Subcutaneous abdominal adipose tissue (tissue), 5 donors: ENCODE measurements around the gene CD300E.

Source experiments
- H3K27ac ChIP-seq: one replicate; pipeline ENCODE4 v1.7.0; 2013; ENCODE audit warnings: low read depth, mild to moderate bottlenecking, inconsistent platforms, low read length, moderate library complexity
- H3K27me3 ChIP-seq, 5 donors: one replicate each; pipeline ENCODE4 v1.7.0; 2013; ENCODE audit warnings: low read length in 5 of 5, inconsistent platforms in 1 of 5; ENCODE audit not compliant: control insufficient read depth in 5 of 5, insufficient read depth in 4 of 5
- H3K36me3 ChIP-seq, 5 donors: one replicate each; pipeline ENCODE4 v1.7.0; 2013; ENCODE audit warnings: low read length in 5 of 5; ENCODE audit not compliant: control insufficient read depth in 5 of 5, insufficient read depth in 5 of 5
- H3K4me1 ChIP-seq, 5 donors: one replicate each; pipeline ENCODE4 v1.7.0; 2013; ENCODE audit warnings: low read length in 5 of 5, mild to moderate bottlenecking in 3 of 5, moderate library complexity in 1 of 5; ENCODE audit not compliant: control insufficient read depth in 5 of 5, insufficient read depth in 5 of 5
- H3K4me3 ChIP-seq, 5 donors: one replicate each; pipeline ENCODE4 v1.7.0; 2013; ENCODE audit warnings: low read length in 5 of 5, low read depth in 1 of 5
- H3K9ac ChIP-seq, 5 donors: one replicate each; pipeline ENCODE4 v1.7.0; 2013; ENCODE audit warnings: low read length in 5 of 5, mild to moderate bottlenecking in 4 of 5, moderate library complexity in 3 of 5
- H3K9me3 ChIP-seq, 5 donors: one replicate each; pipeline ENCODE4 v1.7.0; 2013; ENCODE audit warnings: low read length in 5 of 5; ENCODE audit not compliant: control insufficient read depth in 5 of 5
- donor health status: healthy.
- donor health status: healthy.
- donor health status: healthy.
- donor health status: healthy.
- donor health status: healthy.

The CD300E gene

GRCh38 chr17:74619077-74619673 is 4.4 kb downstream of the CD300E start:
- H3K27me3 ChIP-seq = peaks cover 5 to 17% (median 10%) of the 10 kb centered on the region in 5 donors
- H3K4me3 ChIP-seq = no peak overlapping the region
- no peaks in the 10 kb centered on the region for H3K9me3 ChIP-seq

DNA sequence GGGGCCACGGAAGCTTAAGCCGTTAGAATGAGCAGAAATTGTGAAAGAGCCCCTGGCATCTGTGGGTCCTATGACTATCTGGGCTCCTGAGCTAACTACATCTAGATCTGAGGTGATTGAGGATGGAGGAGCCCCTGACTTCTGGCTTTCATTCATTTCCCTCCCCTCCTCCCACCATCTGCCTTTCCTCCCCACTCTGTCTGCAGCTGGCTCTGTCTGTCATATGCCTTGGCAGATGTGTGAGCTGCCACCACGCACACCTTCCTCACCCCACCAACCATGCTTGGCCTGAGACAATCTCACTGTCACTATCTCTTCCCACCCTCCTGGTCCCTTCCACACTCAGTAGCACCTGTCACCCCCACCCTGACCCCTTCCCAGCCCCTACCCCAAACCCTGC is 5.1 kb downstream of the CD300E start:
- Histone ChIP-seq H3K4me3 (no peak overlapping the region), H3K27me3 (peaks cover 5 to 22% (median 15%) of the 10 kb centered on the region in 5 donors), H3K9ac (no peak overlapping the region), H3K36me3 (no peaks in the 10 kb centered on the region), H3K4me1 (peaks cover 0 to 12% (median 4%) of the 10 kb centered on the region in 5 donors), H3K9me3 (no peaks in the 10 kb centered on the region), H3K27ac (no peak overlapping the region)

More at GRCh38 chr17:74619077-74619673, 4.4 kb downstream of the CD300E start:
- Histone ChIP-seq H3K9ac (no peak overlapping the region), H3K4me1 (peaks cover 0 to 12% (median 4%) of the 10 kb centered on the region in 5 donors), H3K36me3 (no peaks in the 10 kb centered on the region), H3K27ac (no peak overlapping the region)

DNA sequence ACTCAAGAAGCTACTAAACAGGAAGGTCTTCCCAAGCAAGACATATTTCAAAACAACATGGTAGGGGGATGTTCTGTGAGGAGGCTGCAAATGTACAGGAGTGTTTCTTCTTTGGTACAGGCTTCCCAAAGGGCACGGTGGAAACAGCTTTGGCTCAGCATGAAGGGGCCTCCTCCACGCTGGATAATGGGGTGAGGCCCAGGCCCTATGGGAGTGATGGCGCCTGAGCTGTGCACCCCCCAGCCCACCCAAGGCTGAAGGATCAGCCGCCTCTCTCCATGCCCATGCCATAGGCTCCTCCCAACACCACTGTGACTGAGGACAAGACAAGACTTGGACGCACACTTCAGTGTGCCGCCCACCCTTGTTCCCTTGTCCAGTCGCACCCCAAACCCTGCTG is 6.8 kb downstream of the CD300E start:
- Histone ChIP-seq H3K27me3 (peaks cover 11 to 27% (median 21%) of the 10 kb centered on the region in 5 donors), H3K9ac (no peak overlapping the region), H3K9me3 (no peaks in the 10 kb centered on the region), H3K4me3 (no peak overlapping the region), H3K36me3 (no peaks in the 10 kb centered on the region), H3K27ac (no peak overlapping the region), H3K4me1 (peaks cover 0 to 10% (median 4%) of the 10 kb centered on the region in 5 donors)

DNA sequence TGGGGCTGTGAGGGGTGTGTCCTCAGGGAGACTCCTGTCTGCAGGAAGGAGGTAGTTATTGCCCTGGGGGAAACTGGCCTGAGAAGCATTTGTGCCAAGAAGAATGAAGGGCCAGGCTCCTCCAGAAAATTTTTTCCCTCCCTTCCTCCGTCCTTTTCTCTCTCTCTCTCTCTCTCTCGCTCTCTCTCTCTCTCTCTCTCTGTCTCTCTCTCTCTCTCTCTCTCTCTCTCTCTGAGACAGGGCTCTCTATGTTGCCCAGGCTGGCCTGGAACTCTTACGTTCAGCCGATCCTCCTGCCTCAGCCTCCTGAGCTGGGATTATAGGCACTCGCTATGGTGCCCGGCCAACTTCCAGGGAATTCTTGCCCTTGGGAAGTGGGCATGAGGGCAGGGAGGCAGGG is 11.5 kb downstream of the CD300E start:
- Histone ChIP-seq H3K9me3 (peaks cover 0 to 2% (median 0%) of the 10 kb centered on the region in 5 donors), H3K9ac (no peak overlapping the region), H3K27ac (no peak overlapping the region), H3K36me3 (no peaks in the 10 kb centered on the region), H3K4me3 (no peak overlapping the region), H3K4me1 (peaks cover 0 to 4% (median 0%) of the 10 kb centered on the region in 5 donors), H3K27me3 (peaks cover 5 to 28% (median 25%) of the 10 kb centered on the region in 5 donors)

- Histone ChIP-seq H3K9me3 (peaks cover 0 to 2% (median 0%) of the 10 kb centered on the region in 5 donors), H3K4me1 (peaks cover 0 to 11% (median 0%) of the 10 kb centered on the region in 5 donors), H3K4me3 (no peak overlapping the region), H3K27ac (no peak overlapping the region), H3K9ac (no peak overlapping the region), H3K36me3 (no peaks in the 10 kb centered on the region), H3K27me3 (peaks cover 5 to 25% (median 22%) of the 10 kb centered on the region in 5 donors)
Measured at GRCh38 chr17:74610108-74610507, 13.4 kb downstream of the CD300E start.

- H3K36me3 ChIP-seq = no peaks in the 10 kb centered on the region
- peaks cover 5 to 17% (median 14%) of the 10 kb centered on the region in 5 donors for H3K27me3 ChIP-seq
- no peak overlapping the region for H3K9ac ChIP-seq
- H3K4me3 ChIP-seq = no peak overlapping the region
- peaks cover 0 to 2% (median 0%) of the 10 kb centered on the region in 5 donors for H3K9me3 ChIP-seq
- H3K4me1 ChIP-seq = peaks cover 0 to 19% (median 2%) of the 10 kb centered on the region in 5 donors
- no peak overlapping the region for H3K27ac ChIP-seq
Measured at GRCh38 chr17:74608511-74608910, 15.0 kb downstream of the CD300E start.

- no peak overlapping the region for H3K4me3 ChIP-seq
- H3K4me1 ChIP-seq = peaks cover 0 to 26% (median 5%) of the 10 kb centered on the region in 5 donors
- no peak overlapping the region for H3K27ac ChIP-seq
- no peaks in the 10 kb centered on the region for H3K36me3 ChIP-seq
- H3K9me3 ChIP-seq = peaks cover 0 to 2% (median 0%) of the 10 kb centered on the region in 5 donors
- peaks cover 0 to 18% (median 12%) of the 10 kb centered on the region in 5 donors for H3K27me3 ChIP-seq
- H3K9ac ChIP-seq = no peak overlapping the region
Measured at GRCh38 chr17:74607221-74607620, 16.3 kb downstream of the CD300E start.

DNA sequence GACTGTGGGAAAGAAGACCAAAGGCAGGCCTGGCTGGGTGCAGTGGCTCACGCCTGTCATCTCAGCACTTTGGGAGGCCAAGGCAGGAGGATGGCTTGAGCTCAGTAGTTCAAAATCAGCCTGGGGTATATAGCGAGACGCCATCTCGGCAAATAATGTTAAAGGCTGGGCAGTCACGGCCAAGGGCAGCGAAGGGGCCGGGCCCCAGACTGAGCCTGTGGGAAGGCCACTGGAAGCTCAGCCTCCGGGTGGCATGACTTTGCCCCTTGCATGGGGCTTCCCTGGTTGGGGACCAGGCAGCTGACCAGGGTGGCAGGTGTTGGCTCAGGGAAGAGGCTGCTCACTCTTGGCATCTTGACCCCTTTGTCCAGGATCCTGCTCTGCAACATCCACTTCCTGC is 17.5 kb downstream of the CD300E start:
- Histone ChIP-seq H3K4me3 (no peak overlapping the region), H3K36me3 (no peaks in the 10 kb centered on the region), H3K9me3 (peaks cover 0 to 2% (median 0%) of the 10 kb centered on the region in 5 donors), H3K27me3 (peaks cover 0 to 16% (median 9%) of the 10 kb centered on the region in 5 donors), H3K9ac (no peak overlapping the region), H3K27ac (no peak overlapping the region), H3K4me1 (peaks cover 0 to 28% (median 6%) of the 10 kb centered on the region in 5 donors)

GRCh38 chr17:74605361-74605760 is 18.2 kb downstream of the CD300E start:
- Histone ChIP-seq H3K4me3 (no peak overlapping the region), H3K27me3 (peaks cover 0 to 21% (median 12%) of the 10 kb centered on the region in 5 donors), H3K27ac (no peak overlapping the region), H3K36me3 (no peaks in the 10 kb centered on the region), H3K4me1 (peaks cover 0 to 32% (median 6%) of the 10 kb centered on the region in 5 donors), H3K9me3 (peaks cover 0 to 2% (median 0%) of the 10 kb centered on the region in 5 donors), H3K9ac (no peak overlapping the region)

- Histone ChIP-seq H3K36me3 (no peaks in the 10 kb centered on the region), H3K4me1 (peaks cover 0 to 35% (median 6%) of the 10 kb centered on the region in 5 donors), H3K4me3 (no peak overlapping the region), H3K27ac (no peak overlapping the region), H3K27me3 (peaks cover 1 to 20% (median 14%) of the 10 kb centered on the region in 5 donors), H3K9me3 (peaks cover 0 to 2% (median 0%) of the 10 kb centered on the region in 5 donors), H3K9ac (no peak overlapping the region)
Measured at GRCh38 chr17:74604761-74605160, 18.8 kb downstream of the CD300E start.
